Measurements from ENCODE around the gene KIF5B. TPM values are rescaled to one million over a fixed set of nuclear protein-coding genes. Genes with fewer than 3 reads are reported as not detected.

The KIF5B gene
- total and polyA plus RNA-seq, 10 of the 15 experiments (the other 5 are each of a cell fraction or from before 2014, with no cell fraction given), result 14.7 to 47.4 (median 33.1) TPM

GRCh38 chr10:32015386-32015785 lies 40.8 kb downstream of the KIF5B start (continued):
- TF ChIP-seq E2F4 (IDR thresholded peaks at IDR 0.05; ENCODE audit: low read depth, low read length), result no peak

GRCh38 chr10:32007026-32007425 lies 49.2 kb downstream of the KIF5B start:
- POLR2A ChIA-PET, result interaction anchor here (0.6 to 2.2 kb wide), 2 partner anchors 145 to 582 kb away, joined by 3 to 12 read pairs; no protein-coding TSS in a partner anchor
- Histone ChIP-seq H4K20me1 (ENCODE audit: control insufficient read depth, insufficient read depth) (no peaks in the 10 kb centered on the region), H3K27me3 (replicated peaks in 1 of 2; ENCODE audit: control insufficient read depth in 2 of 2, insufficient read depth in 2 of 2, low read length in 1 of 2) (no peaks in the 10 kb centered on the region), H2AFZ (ENCODE audit: control insufficient read depth, low read depth, low read length) (no peak overlapping the region), H3K9ac (ENCODE audit: control insufficient read depth, insufficient read depth, low read length) (no peak overlapping the region), H3K27ac (ENCODE audit: control insufficient read depth, insufficient read depth) (no peak overlapping the region), H3K4me1 (ENCODE audit: control insufficient read depth, insufficient read depth, low read length) (no peaks in the 10 kb centered on the region), H3K36me3 (ENCODE audit: control insufficient read depth in 2 of 2, insufficient read depth in 2 of 2, low read length in 1 of 2) (peaks cover 0 to 10% of the 10 kb centered on the region in 2 experiments; a peak in 2 of 4 replicates), H3K4me3 (no peak overlapping the region), H3K9me3 (replicated peaks; ENCODE audit: control insufficient read depth, insufficient read depth, low read length) (no peaks in the 10 kb centered on the region; the same call in 2 of the 3 replicates), H3K79me2 (ENCODE audit: control insufficient read depth, insufficient read depth, low read length) (no peaks in the 10 kb centered on the region), H3K4me2 (ENCODE audit: control insufficient read depth, insufficient read depth) (no peak overlapping the region)
- no peak for FAIRE-seq
- no TSS peak for BruUV-seq (replicated peaks)
- RAD21 ChIA-PET (ENCODE audit: unreplicated experiment), result interaction anchor here (1.1 to 5.3 kb wide), 2 partner anchors 16 to 145 kb away, joined by 3 to 61 read pairs; no protein-coding TSS in a partner anchor
- intact Hi-C loops (cut with micrococcal nuclease; ENCODE audit: unreplicated experiment) (loop anchor here (5.0 kb wide), 1 partner anchor 75 kb away; no protein-coding TSS in a partner anchor), in situ Hi-C loops (cut with MboI) (loop anchor here (5.0 kb wide), 1 partner anchor 145 kb away; no protein-coding TSS in a partner anchor)
- no peak for TF ChIP-seq ZSCAN29 (IDR thresholded peaks at IDR 0.05)
- TF ChIP-seq, protein P1, sequence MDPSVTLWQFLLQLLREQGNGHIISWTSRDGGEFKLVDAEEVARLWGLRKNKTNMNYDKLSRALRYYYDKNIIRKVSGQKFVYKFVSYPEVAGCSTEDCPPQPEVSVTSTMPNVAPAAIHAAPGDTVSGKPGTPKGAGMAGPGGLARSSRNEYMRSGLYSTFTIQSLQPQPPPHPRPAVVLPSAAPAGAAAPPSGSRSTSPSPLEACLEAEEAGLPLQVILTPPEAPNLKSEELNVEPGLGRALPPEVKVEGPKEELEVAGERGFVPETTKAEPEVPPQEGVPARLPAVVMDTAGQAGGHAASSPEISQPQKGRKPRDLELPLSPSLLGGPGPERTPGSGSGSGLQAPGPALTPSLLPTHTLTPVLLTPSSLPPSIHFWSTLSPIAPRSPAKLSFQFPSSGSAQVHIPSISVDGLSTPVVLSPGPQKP (IDR thresholded peaks at IDR 0.05; ENCODE audit: low read depth, low read length), result no peak
- TF ChIP-seq, protein P2, sequence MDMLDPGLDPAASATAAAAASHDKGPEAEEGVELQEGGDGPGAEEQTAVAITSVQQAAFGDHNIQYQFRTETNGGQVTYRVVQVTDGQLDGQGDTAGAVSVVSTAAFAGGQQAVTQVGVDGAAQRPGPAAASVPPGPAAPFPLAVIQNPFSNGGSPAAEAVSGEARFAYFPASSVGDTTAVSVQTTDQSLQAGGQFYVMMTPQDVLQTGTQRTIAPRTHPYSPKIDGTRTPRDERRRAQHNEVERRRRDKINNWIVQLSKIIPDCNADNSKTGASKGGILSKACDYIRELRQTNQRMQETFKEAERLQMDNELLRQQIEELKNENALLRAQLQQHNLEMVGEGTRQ (IDR thresholded peaks at IDR 0.05; ENCODE audit: borderline replicate concordance, low read depth, low read length), result no peak
- no peak for TF ChIP-seq SUZ12 (IDR thresholded peaks at IDR 0.05; ENCODE audit: unreplicated experiment)
- TF ChIP-seq SMARCA5 (IDR thresholded peaks at IDR 0.05), result no peak
- no peak for ATAC-seq
- DNase-seq (ENCODE audit: low read depth, low spot score), result no peak
- SMC1A ChIA-PET (ENCODE audit: uncharacterized antibody, unreplicated experiment), result interaction anchor here (1.1 to 4.3 kb wide), 3 partner anchors 13 to 145 kb away, joined by 4 to 54 read pairs (median 4); no protein-coding TSS in a partner anchor
- CTCF ChIA-PET, result interaction anchor here (1.0 to 9.2 kb wide), 3 partner anchors 25 to 170 kb away, joined by 3 to 112 read pairs (median 4); no protein-coding TSS in a partner anchor
- WGBS (ENCODE audit: insufficient coverage, insufficient replicate concordance, low lambda C conversion rate, missing lambda C conversion rate), result 73% methylated on average over 2 of the region's 2 CpGs

All from GM12878 (cell line).